Ascending aorta (tissue), 2 donors: ENCODE data around the gene MRPL49. TPM values are rescaled to one million over a fixed set of nuclear protein-coding genes. Genes with fewer than 3 reads are reported as not detected.

Experiments used
- DNase-seq, 2 donors: peaks; one replicate each; pipeline ENCODE4 v3.0.0-alpha.2; 2019; ENCODE audit warnings: low spot score in 2 of 2
- H3K27ac ChIP-seq, 2 donors: fragments of 200-600 bp; sonication (generic); one replicate each; pipeline ENCODE4 v1.5.1; 2016 to 2017; ENCODE audit warnings: mild to moderate bottlenecking in 1 of 2
- H3K27me3 ChIP-seq: fragments of 200-600 bp; sonication (generic); one replicate; pipeline ENCODE4 v1.5.1; 2017
- H3K36me3 ChIP-seq, 2 donors: fragments of 200-600 bp; sonication (generic); one replicate each; pipeline ENCODE4 v1.5.1; 2016
- H3K4me1 ChIP-seq, 2 donors: fragments of 200-600 bp; sonication (generic); one replicate each; pipeline ENCODE4 v1.5.1; 2016 to 2017; ENCODE audit warnings: mild to moderate bottlenecking in 1 of 2
- H3K4me3 ChIP-seq, 2 donors: fragments of 200-600 bp; sonication (generic); one replicate each; pipeline ENCODE4 v1.5.1; 2016 to 2017; ENCODE audit warnings: mild to moderate bottlenecking in 1 of 2
- H3K9me3 ChIP-seq, 2 donors: fragments of 200-600 bp; sonication (generic); one replicate each; pipeline ENCODE4 v1.5.1; 2016
- CTCF ChIP-seq, 3 experiments: fragments of 200-600 bp in 2 of 3; fragments of 450-650 bp in 1 of 3; sonication (generic) in 2 of 3; IDR thresholded peaks; one replicate each; pipeline ENCODE4 v1.5.1; 2016 to 2019; ENCODE audit warnings: antibody characterized with exemption in 3 of 3, mild to moderate bottlenecking in 1 of 3, moderate library complexity in 1 of 3
- intact Hi-C: fragments of 100-400 bp; cut with DNase I; formaldehyde crosslinking; loops from one replicate; pipeline ENCODE4 v1.15.1; 2023
- total RNA-seq: library from RNA; depleted of rRNA; stranded (reverse); fragments of >200 nt; gene quantifications from one replicate; pipeline ENCODE4 v1.1.0, GENCODE V29; 2016

MRPL49 gene
- total RNA-seq, 1 donor from 2014 or later, result 43.2 TPM

DNA sequence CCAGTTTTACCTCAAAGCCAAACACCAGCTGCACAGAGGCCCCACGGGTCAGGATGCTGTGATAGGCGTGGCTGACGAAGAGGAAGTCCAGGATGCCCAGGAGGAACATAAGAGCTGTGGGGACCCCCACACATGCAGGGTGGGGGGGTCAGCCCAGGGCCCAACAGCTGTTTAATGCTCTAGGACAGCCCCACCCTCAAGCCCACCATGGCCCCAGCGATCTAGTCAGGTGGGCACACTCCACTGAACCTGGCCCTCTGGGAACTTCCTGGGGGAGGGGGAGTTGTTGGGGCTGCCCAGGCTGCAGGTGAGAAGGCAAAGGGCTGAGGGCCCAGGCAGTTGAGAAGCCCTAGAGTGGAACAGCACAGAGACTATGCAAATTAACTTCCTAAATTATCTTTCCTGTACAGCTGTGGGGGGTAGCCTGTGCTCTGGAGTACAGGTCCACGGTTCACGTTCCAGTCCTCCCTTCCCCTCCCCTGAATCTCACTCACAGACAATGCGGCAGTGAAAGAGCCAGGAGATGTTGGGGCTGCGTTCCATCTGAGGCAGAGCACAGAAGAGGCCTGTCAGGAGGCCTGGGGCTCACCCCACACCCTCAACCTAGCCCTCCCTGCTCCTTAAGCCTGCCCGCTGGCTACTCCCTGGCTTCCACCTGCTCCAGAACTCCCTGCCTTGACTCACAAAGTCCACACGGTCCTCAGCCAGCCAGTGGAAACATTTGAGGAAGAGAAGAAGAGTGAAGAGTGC is 10.3 kb downstream of the MRPL49 start:
- H3K27me3 ChIP-seq, result no peaks in the 10 kb centered on the region
- DNase-seq, result peak in 1 of 2 donors; percentile 60
- H3K4me3 ChIP-seq, result peak overlapping the region in 1 of 2 donors; percentile 99
- no peak for TF ChIP-seq CTCF (IDR thresholded peaks at IDR 0.05)
- H3K27ac ChIP-seq, result peak overlapping the region; percentile 95 to 99
- intact Hi-C loops, result no loop called here
- peaks cover 56 to 58% of the 10 kb centered on the region in 2 donors for H3K36me3 ChIP-seq
- peaks cover 11 to 24% of the 10 kb centered on the region in 2 donors for H3K4me1 ChIP-seq
- no peaks in the 10 kb centered on the region for H3K9me3 ChIP-seq

GRCh38 chr11:65132988-65133700 is 11.0 kb downstream of the MRPL49 start:
- intact Hi-C loops, result no loop called here
- DNase-seq, result peak in 1 of 2 donors; percentile 66
- H3K4me1 ChIP-seq, result peaks cover 11 to 24% of the 10 kb centered on the region in 2 donors
- no peak for TF ChIP-seq CTCF (IDR thresholded peaks at IDR 0.05)
- H3K27ac ChIP-seq, result peak overlapping the region; percentile 95 to 99
- peaks cover 48 to 50% of the 10 kb centered on the region in 2 donors for H3K36me3 ChIP-seq
- peak overlapping the region; percentile 89 to 99 for H3K4me3 ChIP-seq
- no peaks in the 10 kb centered on the region for H3K27me3 ChIP-seq
- H3K9me3 ChIP-seq, result no peaks in the 10 kb centered on the region

DNA sequence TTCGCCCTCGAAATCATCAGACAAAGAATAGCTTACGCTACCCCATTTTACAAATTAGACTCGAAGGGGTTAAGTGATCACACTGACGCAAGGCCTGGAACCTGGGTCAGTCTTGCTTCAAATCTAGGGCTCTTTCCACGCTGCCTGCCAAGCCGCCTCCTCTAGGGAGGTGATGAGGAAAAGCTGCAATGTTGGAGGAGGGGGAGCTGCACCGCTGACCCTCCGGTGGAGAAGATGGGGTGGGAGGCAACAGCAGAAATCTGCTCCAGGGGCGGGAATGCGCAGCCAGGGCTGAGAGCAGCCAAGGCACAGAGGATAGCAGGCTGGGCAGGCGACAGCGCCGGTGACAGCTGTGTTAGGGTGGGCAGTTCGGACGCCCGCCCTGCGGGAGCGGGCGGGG is 11.6 kb downstream of the MRPL49 start:
- H3K27ac ChIP-seq, result peak overlapping the region; percentile 95 to 99
- intact Hi-C loops, result loop anchor here (1.0 to 2.0 kb wide), 3 partner anchors 17 to 106 kb away; partner anchors contain the start of genes SNX15 and TM7SF2
- TF ChIP-seq CTCF (IDR thresholded peaks at IDR 0.05), result no peak

GRCh38 chr11:65134240-65134951 is 12.3 kb downstream of the MRPL49 start, which contains the start of gene SYVN1:
TSS of gene SYVN1 (minus strand) at chr11:65134519. CDS start at chr11:65133601, 918 bp downstream.
- Histone ChIP-seq H3K27me3 (no peaks in the 10 kb centered on the region), H3K36me3 (peaks cover 36 to 38% of the 10 kb centered on the region in 2 donors), H3K9me3 (no peaks in the 10 kb centered on the region), H3K4me1 (peaks cover 11 to 24% of the 10 kb centered on the region in 2 donors), H3K4me3 (peak within 1 kb of the TSS; percentile 89 to 99), H3K27ac (peak within 1 kb of the TSS; percentile 95 to 99)
- DNase-seq, result peak; percentile 66 to 95
- intact Hi-C loops, result loop anchor here (1.0 to 2.0 kb wide), 3 partner anchors 16 to 107 kb away; partner anchors contain the start of genes SNX15 and TM7SF2
- TF ChIP-seq CTCF (IDR thresholded peaks at IDR 0.05), result no peak

More for the DNA sequence above, 11.6 kb downstream of the MRPL49 start:
- DNase-seq, result peak in 1 of 2 donors; percentile 65
- Histone ChIP-seq H3K4me3 (peak overlapping the region; percentile 89 to 99), H3K36me3 (peaks cover 43 to 44% of the 10 kb centered on the region in 2 donors), H3K4me1 (peaks cover 11 to 24% of the 10 kb centered on the region in 2 donors), H3K9me3 (no peaks in the 10 kb centered on the region), H3K27me3 (no peaks in the 10 kb centered on the region)
